ENCODE data around the gene COL25A1. TPM values are rescaled to one million over a fixed set of nuclear protein-coding genes. Genes with fewer than 3 reads are reported as not detected.

The COL25A1 gene
- total RNA-seq, 1 experiment from 2014 or later: 4.2 TPM

DNA sequence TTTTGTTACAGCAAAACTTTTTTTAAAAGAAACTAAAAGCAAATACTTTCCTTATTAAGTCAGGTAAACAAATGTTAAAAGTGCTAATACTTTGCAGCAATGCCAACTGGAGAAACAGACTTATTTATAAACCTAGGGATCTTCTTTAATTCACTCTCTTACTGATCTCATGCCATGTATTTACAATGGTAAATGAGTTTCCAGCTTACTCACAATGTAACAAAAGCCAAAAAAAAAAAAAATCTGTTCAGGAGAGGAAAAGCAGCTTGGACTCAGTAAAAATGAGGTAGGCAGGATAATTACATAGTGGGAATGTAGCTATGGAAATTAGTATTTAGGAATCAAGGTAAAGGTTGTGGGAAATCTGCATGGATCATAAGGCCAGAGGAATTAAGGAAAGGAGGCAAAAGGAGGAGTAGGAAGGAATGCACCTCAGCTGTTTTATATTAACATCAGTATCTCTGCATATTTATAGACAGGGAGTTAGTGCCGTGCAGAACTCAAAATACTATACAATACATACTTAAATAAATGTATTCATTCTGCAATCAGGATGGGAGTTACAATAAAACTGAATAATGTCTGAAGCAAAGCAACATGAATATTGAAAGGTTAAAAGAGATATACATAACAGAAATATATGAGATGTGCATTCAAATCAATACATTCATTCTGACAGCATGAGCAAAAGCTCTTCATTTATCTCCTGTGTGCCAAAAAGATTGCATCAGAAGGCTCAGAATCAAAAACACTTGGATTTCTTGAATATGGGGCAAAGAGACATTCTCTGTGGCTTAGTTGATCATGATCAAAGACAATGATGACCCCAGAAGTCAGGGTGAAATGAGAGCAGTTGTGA, 481.7 kb downstream of the COL25A1 start:
- no peaks in the 10 kb centered on the region for H3K79me1 ChIP-seq (ENCODE audit: insufficient read depth, low read depth, low read length, poor library complexity, severe bottlenecking)
- H4K91ac ChIP-seq (ENCODE audit: insufficient read length, low read depth, low read length): no peak overlapping the region
- no peak overlapping the region for H3K4ac ChIP-seq (ENCODE audit: low read depth, low read length)
- no peak overlapping the region for H3K14ac ChIP-seq (ENCODE audit: insufficient read depth, low read length)
- Mint-ChIP-seq H3K36me3 (ENCODE audit: insufficient read depth in 1 of 3, low read depth in 3 of 3) (no peaks in the 10 kb centered on the region), H3K4me1 (no peaks in the 10 kb centered on the region), H3K9me3 (no peaks in the 10 kb centered on the region), H3K27ac (no peak overlapping the region), H3K27me3 (ENCODE audit: low read depth) (no peaks in the 10 kb centered on the region), H3K4me3 (no peak overlapping the region)
- no peak overlapping the region for H4K5ac ChIP-seq (ENCODE audit: insufficient read length, low read depth, low read length)
- H3K23ac ChIP-seq (ENCODE audit: insufficient read length, low read depth, low read length): no peak overlapping the region
- H3K9me3 ChIP-seq (ENCODE audit: control insufficient read depth, low read depth, low read length): no peaks in the 10 kb centered on the region
- H2AK5ac ChIP-seq (ENCODE audit: insufficient read length, low read length): no peak overlapping the region
- no peak overlapping the region for H2BK12ac ChIP-seq (ENCODE audit: insufficient read length, low read depth, low read length)
- no peak overlapping the region for H2BK120ac ChIP-seq (ENCODE audit: low read depth, low read length, poor library complexity, severe bottlenecking)
- WGBS (ENCODE audit: extremely low coverage, insufficient read length, low lambda C conversion rate): no CpG with 5 or more reads among the region's 1 CpG
- no peak overlapping the region for H3K4me2 ChIP-seq (ENCODE audit: insufficient read depth, insufficient read length, low read length)
- H3T11ph ChIP-seq (ENCODE audit: low read length): no peak overlapping the region
- H3K4me1 ChIP-seq (ENCODE audit: insufficient read depth, low read length): no peaks in the 10 kb centered on the region
- no peak overlapping the region for H3K27ac ChIP-seq (ENCODE audit: insufficient read length, low read depth, low read length)
- H2BK20ac ChIP-seq (ENCODE audit: low read depth, low read length, poor library complexity, severe bottlenecking): no peak overlapping the region
- no peak overlapping the region for H3K9ac ChIP-seq (ENCODE audit: extremely low read depth, insufficient read length, low read length)
- no peak overlapping the region for H2AFZ ChIP-seq (ENCODE audit: low read length)
- no peaks in the 10 kb centered on the region for H3K27me3 ChIP-seq (ENCODE audit: insufficient read depth, low read length)
- H3K56ac ChIP-seq (ENCODE audit: insufficient read length, low read depth, low read length): no peak overlapping the region
- no peak overlapping the region for H4K8ac ChIP-seq (replicated peaks; ENCODE audit: insufficient read length, low read depth, low read length)
- no peak overlapping the region for H2BK15ac ChIP-seq (ENCODE audit: low read depth, low read length)
- H2BK5ac ChIP-seq (ENCODE audit: insufficient read length, low read length): no peak overlapping the region
- H3K18ac ChIP-seq (ENCODE audit: insufficient read length, low read depth, low read length): no peak overlapping the region
- H4K20me1 ChIP-seq (ENCODE audit: control insufficient read depth, insufficient read depth, insufficient read length): no peaks in the 10 kb centered on the region
- no peak for DNase-seq
- no peaks in the 10 kb centered on the region for H3K79me2 ChIP-seq (ENCODE audit: insufficient read depth, low read length)
- no peaks in the 10 kb centered on the region for H3K23me2 ChIP-seq (ENCODE audit: insufficient read length, low read depth, low read length, poor library complexity, severe bottlenecking)
- no peak for TF ChIP-seq CTCF (conservative IDR thresholded peaks at IDR 0.05)
